ENCODE data around the gene PHLDB1. TPM values are rescaled to one million over a fixed set of nuclear protein-coding genes. Genes with fewer than 3 reads are reported as not detected.

The PHLDB1 gene
- polyA plus RNA-seq, 3 donors = 0.17 TPM; not detected in 2

DNA sequence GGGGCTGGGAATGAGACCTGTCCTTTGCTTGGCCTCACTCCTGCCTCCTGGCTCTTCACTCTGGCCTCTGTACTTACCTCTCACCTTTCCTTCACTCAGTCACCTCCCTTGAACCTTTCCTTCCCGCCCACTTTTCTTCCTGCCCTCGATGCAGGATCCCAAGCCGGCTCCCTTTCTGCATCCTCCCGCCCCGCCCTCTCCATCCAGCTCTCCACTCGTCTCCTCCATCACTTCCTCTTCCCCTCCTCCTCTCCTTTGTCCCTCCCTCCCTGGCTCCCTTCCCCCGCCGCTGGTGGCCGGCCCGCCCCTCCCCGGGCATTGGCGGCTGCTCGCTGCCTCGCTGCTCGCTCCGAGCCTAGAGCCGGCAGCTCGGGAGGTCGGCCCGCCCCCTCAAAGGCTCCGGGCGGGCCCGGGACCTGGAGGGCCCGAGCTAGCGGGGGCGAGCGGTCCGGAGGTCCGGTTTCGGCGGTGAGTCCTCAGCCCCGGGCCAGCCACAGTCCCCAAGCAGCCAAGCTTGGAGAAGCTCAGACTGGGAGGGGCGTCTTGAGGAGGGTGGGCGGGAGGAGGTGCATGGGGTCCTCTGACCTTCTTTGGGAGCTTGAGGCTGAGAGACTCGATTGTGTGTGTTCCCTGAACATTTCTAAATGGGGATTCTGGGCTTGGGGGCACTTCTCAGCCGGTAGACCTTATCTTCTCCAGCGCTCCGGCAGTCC is 13.8 kb downstream of the PHLDB1 start:
- Histone ChIP-seq H3K27me3 (ENCODE audit: control insufficient read depth in 2 of 2, insufficient read depth in 2 of 2, low read length in 2 of 2) (peaks cover 5 to 14% of the 10 kb centered on the region in 2 donors), H3K9me3 (replicated peaks in 1 of 2; ENCODE audit: control insufficient read depth in 1 of 2, insufficient read depth in 1 of 2, low read length in 2 of 2) (no peaks in the 10 kb centered on the region), H3K79me2 (ENCODE audit: insufficient read depth, low read length) (no peaks in the 10 kb centered on the region), H3K27ac (ENCODE audit: low read depth in 1 of 2, low read length in 2 of 2) (no peak overlapping the region), H3K9ac (ENCODE audit: insufficient read depth, low read length, poor library complexity, severe bottlenecking) (peak overlapping the region; percentile 47), H3K4me2 (replicated peaks; ENCODE audit: extremely low read depth, low read length, poor library complexity, severe bottlenecking) (peak overlapping the region; percentile 74), H3K4me1 (ENCODE audit: control insufficient read depth in 1 of 2, insufficient read depth in 2 of 2, low read length in 2 of 2) (peaks cover 14 to 20% of the 10 kb centered on the region in 2 donors), H3K36me3 (replicated peaks in 1 of 2; ENCODE audit: control insufficient read depth in 1 of 2, insufficient read depth in 2 of 2, low read length in 2 of 2) (no peaks in the 10 kb centered on the region), H4K20me1 (ENCODE audit: insufficient read depth, low read length) (no peaks in the 10 kb centered on the region), H2AFZ (ENCODE audit: insufficient read depth, low read depth, low read length, poor library complexity, severe bottlenecking) (peak overlapping the region; percentile 80), H3K4me3 (replicated peaks in 1 of 3; ENCODE audit: low read depth in 2 of 3, low read length in 3 of 3) (peak overlapping the region; percentile 7 to 66 (median 11))
- DNase-seq = peak; percentile 18 to 43 (median 30)
- peak overlapping the region; percentile 76 to 88 for H3K4me3 Mint-ChIP-seq
- peaks cover 20 to 33% (median 26%) of the 10 kb centered on the region in 3 donors for H3K27me3 Mint-ChIP-seq (ENCODE audit: low read depth in 3 of 3)
- TF ChIP-seq, protein P1, sequence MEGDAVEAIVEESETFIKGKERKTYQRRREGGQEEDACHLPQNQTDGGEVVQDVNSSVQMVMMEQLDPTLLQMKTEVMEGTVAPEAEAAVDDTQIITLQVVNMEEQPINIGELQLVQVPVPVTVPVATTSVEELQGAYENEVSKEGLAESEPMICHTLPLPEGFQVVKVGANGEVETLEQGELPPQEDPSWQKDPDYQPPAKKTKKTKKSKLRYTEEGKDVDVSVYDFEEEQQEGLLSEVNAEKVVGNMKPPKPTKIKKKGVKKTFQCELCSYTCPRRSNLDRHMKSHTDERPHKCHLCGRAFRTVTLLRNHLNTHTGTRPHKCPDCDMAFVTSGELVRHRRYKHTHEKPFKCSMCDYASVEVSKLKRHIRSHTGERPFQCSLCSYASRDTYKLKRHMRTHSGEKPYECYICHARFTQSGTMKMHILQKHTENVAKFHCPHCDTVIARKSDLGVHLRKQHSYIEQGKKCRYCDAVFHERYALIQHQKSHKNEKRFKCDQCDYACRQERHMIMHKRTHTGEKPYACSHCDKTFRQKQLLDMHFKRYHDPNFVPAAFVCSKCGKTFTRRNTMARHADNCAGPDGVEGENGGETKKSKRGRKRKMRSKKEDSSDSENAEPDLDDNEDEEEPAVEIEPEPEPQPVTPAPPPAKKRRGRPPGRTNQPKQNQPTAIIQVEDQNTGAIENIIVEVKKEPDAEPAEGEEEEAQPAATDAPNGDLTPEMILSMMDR (IDR thresholded peaks at IDR 0.05) = no peak
- H3K9me3 Mint-ChIP-seq = peaks cover 0 to 4% (median 0%) of the 10 kb centered on the region in 7 donors
- intact Hi-C loops (cut with micrococcal nuclease) = no loop called here
- WGBS (ENCODE audit: insufficient coverage) = under 1% methylated on average over 32 of the region's 38 CpGs
- H3K4me1 Mint-ChIP-seq = peaks cover 24% of the 10 kb centered on the region
- H3K27ac Mint-ChIP-seq = peak overlapping the region in 2 of 7 donors; percentile 39 to 45
- H3K36me3 Mint-ChIP-seq = no peaks in the 10 kb centered on the region

DNA sequence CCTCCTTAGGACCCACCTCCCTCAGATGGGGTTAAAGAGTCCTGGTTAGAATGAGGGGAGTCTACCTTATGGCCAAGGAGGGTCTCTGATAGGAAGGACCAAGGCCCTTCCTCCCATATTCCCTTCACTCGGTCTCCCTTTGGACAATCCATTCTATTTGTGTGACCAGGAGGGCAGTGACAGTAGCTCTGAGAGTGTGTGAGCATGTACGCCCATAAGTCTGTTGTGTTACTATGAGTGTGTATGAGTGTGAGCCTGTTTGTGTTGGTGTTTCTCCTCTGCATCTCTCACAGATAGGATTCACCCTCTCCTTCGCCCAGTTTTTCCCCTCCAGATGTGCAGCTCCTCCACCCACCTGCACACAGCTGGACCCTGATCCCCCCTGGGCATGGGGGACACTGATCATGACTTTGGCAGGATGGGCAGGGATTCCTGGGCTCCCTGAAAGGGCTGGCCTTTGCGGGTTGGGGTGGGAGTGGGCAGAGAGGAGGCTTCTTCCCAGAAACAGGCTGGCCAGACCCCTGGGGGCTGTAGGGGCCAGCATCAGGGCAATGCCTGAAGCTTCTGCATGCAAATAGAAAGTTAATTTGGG is 14.5 kb downstream of the PHLDB1 start:
- H3K9me3 Mint-ChIP-seq = peaks cover 0 to 4% (median 0%) of the 10 kb centered on the region in 7 donors
- H3K9me3 ChIP-seq (replicated peaks in 1 of 2; ENCODE audit: control insufficient read depth in 1 of 2, insufficient read depth in 1 of 2, low read length in 2 of 2) = no peaks in the 10 kb centered on the region
- H3K4me3 Mint-ChIP-seq = peak overlapping the region; percentile 76 to 88
- peaks cover 20 to 33% (median 24%) of the 10 kb centered on the region in 3 donors for H3K27me3 Mint-ChIP-seq (ENCODE audit: low read depth in 3 of 3)
- H3K27me3 ChIP-seq (ENCODE audit: control insufficient read depth in 2 of 2, insufficient read depth in 2 of 2, low read length in 2 of 2) = peaks cover 5 to 14% of the 10 kb centered on the region in 2 donors
- no peaks in the 10 kb centered on the region for H3K36me3 ChIP-seq (replicated peaks in 1 of 2; ENCODE audit: control insufficient read depth in 1 of 2, insufficient read depth in 2 of 2, low read length in 2 of 2)
- H3K27ac Mint-ChIP-seq = no peak overlapping the region
- TF ChIP-seq, protein P1 (IDR thresholded peaks at IDR 0.05) = no peak
- DNase-seq = no peak
- H3K4me1 Mint-ChIP-seq = peaks cover 24% of the 10 kb centered on the region
- H4K20me1 ChIP-seq (ENCODE audit: insufficient read depth, low read length) = no peaks in the 10 kb centered on the region
- H3K4me3 ChIP-seq (replicated peaks in 1 of 3; ENCODE audit: low read depth in 2 of 3, low read length in 3 of 3) = peak overlapping the region in 1 of 3 experiments; percentile 66
- intact Hi-C loops (cut with micrococcal nuclease) = no loop called here
- peak overlapping the region; percentile 80 for H2AFZ ChIP-seq (ENCODE audit: insufficient read depth, low read depth, low read length, poor library complexity, severe bottlenecking)
- H3K27ac ChIP-seq (ENCODE audit: low read depth in 1 of 2, low read length in 2 of 2) = no peak overlapping the region
- H3K36me3 Mint-ChIP-seq = no peaks in the 10 kb centered on the region
- peak overlapping the region; percentile 74 for H3K4me2 ChIP-seq (replicated peaks; ENCODE audit: extremely low read depth, low read length, poor library complexity, severe bottlenecking)
- H3K4me1 ChIP-seq (ENCODE audit: control insufficient read depth in 1 of 2, insufficient read depth in 2 of 2, low read length in 2 of 2) = peaks cover 14 to 20% of the 10 kb centered on the region in 2 donors
- H3K9ac ChIP-seq (ENCODE audit: insufficient read depth, low read length, poor library complexity, severe bottlenecking) = peak overlapping the region; percentile 47
- no CpG with 5 or more reads among the region's 4 CpGs for WGBS (ENCODE audit: insufficient coverage)
- H3K79me2 ChIP-seq (ENCODE audit: insufficient read depth, low read length) = no peaks in the 10 kb centered on the region

Measured in CD14-positive monocyte (primary cell).